ENCODE data around the gene TEAD1.

Gene TEAD1

GRCh38 chr11:12909879-12910278 lies 235.7 kb downstream of the TEAD1 start:
- DNase-seq (ENCODE audit: extremely low read depth, low read depth), result no peak
- no peak for TF ChIP-seq CTCF (IDR thresholded peaks at IDR 0.05; ENCODE audit: low read depth, low read length)

GRCh38 chr11:12914400-12914912 lies 240.2 kb downstream of the TEAD1 start:
- peak; percentile 88 for TF ChIP-seq CTCF (IDR thresholded peaks at IDR 0.05; ENCODE audit: low read depth, low read length)

GRCh38 chr11:12915093-12915492 lies 240.9 kb downstream of the TEAD1 start:
- TF ChIP-seq CTCF (IDR thresholded peaks at IDR 0.05; ENCODE audit: low read depth, low read length), result no peak
- DNase-seq (ENCODE audit: extremely low read depth, low read depth), result no peak

More at GRCh38 chr11:12914400-12914912, 240.2 kb downstream of the TEAD1 start:
- DNase-seq (ENCODE audit: extremely low read depth, low read depth), result peak; percentile 67

GRCh38 chr11:12917822-12918221 lies 243.6 kb downstream of the TEAD1 start:
- TF ChIP-seq CTCF (IDR thresholded peaks at IDR 0.05; ENCODE audit: low read depth, low read length), result no peak
- DNase-seq (ENCODE audit: extremely low read depth, low read depth), result no peak

- no peak for TF ChIP-seq CTCF (IDR thresholded peaks at IDR 0.05; ENCODE audit: low read depth, low read length)
- no peak for DNase-seq (ENCODE audit: extremely low read depth, low read depth)
Observed at GRCh38 chr11:12918667-12919066, 244.4 kb downstream of the TEAD1 start.

- DNase-seq (ENCODE audit: extremely low read depth, low read depth), result no peak
- no peak for TF ChIP-seq CTCF (IDR thresholded peaks at IDR 0.05; ENCODE audit: low read depth, low read length)
Observed at GRCh38 chr11:12922418-12922817, 248.2 kb downstream of the TEAD1 start.

GRCh38 chr11:12922980-12923507 lies 248.8 kb downstream of the TEAD1 start:
- no peak for DNase-seq (ENCODE audit: extremely low read depth, low read depth)
- TF ChIP-seq CTCF (IDR thresholded peaks at IDR 0.05; ENCODE audit: low read depth, low read length), result no peak
